CD4-positive, alpha-beta T cell (primary cell): ENCODE measurements around the gene MAP6D1. TPM values are rescaled to one million over a fixed set of nuclear protein-coding genes. Genes with fewer than 3 reads are reported as not detected.

ENCODE experiments used
- ATAC-seq: fragments of 200-7000 bp; cut with Tn5 transposase; one replicate; pipeline ENCODE4 v1.10.0; 2022; ENCODE audit warnings: mild to moderate bottlenecking; ENCODE audit not compliant: poor library complexity
- CTCF ChIA-PET: fragments of 350-600 bp; sonication (Branson Sonifier 250); formaldehyde crosslinking; loops from one replicate; lab custom pipeline; 2021; ENCODE audit warnings: antibody characterized with exemption, inconsistent platforms; lab: Charles Lee
- POLR2A ChIA-PET: fragments of 350-600 bp; sonication (Branson Sonifier 250); formaldehyde crosslinking; loops from one replicate; lab custom pipeline; 2021; ENCODE audit warnings: antibody characterized with exemption, inconsistent platforms; lab: Charles Lee
- DNase-seq, 14 experiments: peaks; one replicate each; pipeline ENCODE4 v3.0.0-alpha.2; 2013 to 2020; ENCODE audit warnings: mixed read lengths in 2 of 14
- H3K27ac ChIP-seq, 2 donors: one replicate each; pipeline versions ENCODE4 v1.5.1 to v1.7.0; 2013; ENCODE audit warnings: low read length in 2 of 2, low read depth in 1 of 2, mild to moderate bottlenecking in 1 of 2
- H3K27me3 ChIP-seq, 2 experiments: 1 replicate in 1 of 2; 2 replicates in 1 of 2; pipeline versions ENCODE4 v1.6.1 to v1.7.0; 2013; ENCODE audit warnings: low read length in 2 of 2, control low read depth in 1 of 2, mild to moderate bottlenecking in 1 of 2, moderate library complexity in 1 of 2; ENCODE audit not compliant: insufficient read depth in 2 of 2, control insufficient read depth in 1 of 2
- H3K36me3 ChIP-seq: one replicate; pipeline ENCODE4 v1.6.1; 2013; ENCODE audit warnings: low read length, control low read depth; ENCODE audit not compliant: insufficient read depth
- H3K4me1 ChIP-seq: one replicate; pipeline ENCODE4 v1.6.1; 2013; ENCODE audit warnings: low read length, control low read depth; ENCODE audit not compliant: insufficient read depth
- H3K4me3 ChIP-seq: one replicate; pipeline ENCODE4 v1.5.1; 2013; ENCODE audit warnings: mild to moderate bottlenecking, low read length, moderate library complexity
- H3K9me3 ChIP-seq, 2 experiments: 1 replicate in 1 of 2; 2 replicates in 1 of 2; pipeline versions ENCODE4 v1.6.1 to v1.7.0; 2013; ENCODE audit warnings: low read length in 2 of 2, mild to moderate bottlenecking in 2 of 2, control low read depth in 1 of 2, moderate library complexity in 1 of 2; ENCODE audit not compliant: control insufficient read depth in 1 of 2, insufficient read depth in 1 of 2
- H3K27ac Mint-ChIP-seq: one replicate; pipeline ENCODE4 v1.8.0; 2020; ENCODE audit warnings: mixed read lengths
- H3K27me3 Mint-ChIP-seq: one replicate; pipeline ENCODE4 v1.8.0; 2021; ENCODE audit warnings: mixed read lengths
- H3K36me3 Mint-ChIP-seq: one replicate; pipeline ENCODE4 v1.8.0; 2021; ENCODE audit warnings: low read depth, mixed read lengths
- H3K4me1 Mint-ChIP-seq: one replicate; pipeline ENCODE4 v1.8.0; 2021; ENCODE audit warnings: low read depth, mixed read lengths
- H3K4me3 Mint-ChIP-seq: one replicate; pipeline ENCODE4 v1.8.0; 2020; ENCODE audit warnings: mild to moderate bottlenecking, mixed read lengths
- H3K9me3 Mint-ChIP-seq: one replicate; pipeline ENCODE4 v1.8.0; 2020; ENCODE audit warnings: mixed read lengths
- intact Hi-C, 2 experiments: fragments of 100-400 bp; cut with DNase I in 1 of 2; cut with micrococcal nuclease in 1 of 2; formaldehyde crosslinking; loops; one replicate each; pipeline versions ENCODE4 v1.15.1 to v1.9.0; 2023 to 2025; cut with DNase I, micrococcal nuclease
- total RNA-seq, 174 experiments: library from RNA in 2 of 174; stranded (reverse) in 2 of 174; gene quantifications; one replicate each; pipeline ENCODE4 v1.2.3 and lab custom pipeline; 2021 to 2026
- TF ChIP-seq, protein P1 (sequence below): fragments of 200-600 bp; IDR thresholded peaks from one replicate; pipeline ENCODE4 v1.8.0; 2022; ENCODE audit warnings: antibody characterized with exemption, mild to moderate bottlenecking

Gene MAP6D1
- total RNA-seq, 2 experiments from 2014 or later: 1.1 to 1.6 TPM

DNA sequence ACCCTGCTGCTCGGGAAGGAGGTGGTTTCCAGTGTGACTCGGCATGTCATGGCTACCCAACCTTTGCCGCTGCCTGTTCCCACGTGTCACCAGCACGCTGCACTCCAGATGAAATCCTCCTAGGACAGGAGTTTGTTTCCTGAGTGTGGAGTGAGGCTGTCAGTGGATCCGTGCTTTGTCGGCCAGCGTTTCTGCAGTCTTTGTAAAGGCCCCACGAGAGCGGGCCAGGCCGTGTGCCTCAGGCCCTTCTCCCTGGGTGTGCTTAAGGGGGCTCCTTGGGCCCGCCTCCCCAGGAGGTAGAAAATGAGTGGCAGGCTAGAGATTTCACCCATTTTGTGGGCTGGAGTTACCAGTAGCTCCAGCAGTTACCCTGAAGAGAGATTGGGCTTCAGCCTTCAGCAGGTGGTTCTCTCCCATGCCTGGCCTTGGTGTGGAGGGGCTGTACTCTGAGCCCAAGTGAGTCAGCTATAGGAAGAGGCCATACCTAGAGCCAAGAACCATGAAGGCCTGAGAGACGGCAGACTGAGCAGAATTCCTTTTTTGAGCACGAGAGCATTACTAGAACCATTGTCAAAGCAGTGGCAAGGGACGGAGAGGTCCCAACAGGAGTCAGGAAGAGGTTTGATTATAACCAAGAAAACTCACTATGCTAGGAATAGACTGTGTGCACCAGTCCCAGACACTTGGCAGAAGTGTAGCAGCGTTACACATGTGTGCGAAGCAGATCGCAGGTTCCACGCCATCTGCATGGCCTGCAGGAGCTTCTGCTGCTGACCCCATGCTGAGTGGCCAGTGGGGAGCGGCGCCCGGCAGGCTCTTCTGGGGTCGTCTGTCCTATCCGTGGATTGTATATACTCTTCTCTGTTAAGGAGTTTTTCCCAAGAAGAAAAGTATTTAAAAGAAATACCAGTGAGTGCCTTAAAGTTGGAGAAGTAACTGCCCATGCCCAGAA, 14.5 kb downstream of the MAP6D1 start:
- no peak overlapping the region for H3K27ac Mint-ChIP-seq
- H3K27ac ChIP-seq: no peak overlapping the region
- DNase-seq: no peak
- ChIA-PET POLR2A (no interaction called here), CTCF (no interaction called here)
- H3K9me3 Mint-ChIP-seq: no peaks in the 10 kb centered on the region
- H3K4me3 ChIP-seq: no peak overlapping the region
- no peaks in the 10 kb centered on the region for H3K27me3 Mint-ChIP-seq
- peaks cover 8% of the 10 kb centered on the region for H3K4me1 ChIP-seq
- no peak for ATAC-seq
- H3K4me1 Mint-ChIP-seq: peaks cover 13% of the 10 kb centered on the region
- intact Hi-C loops: no loop called here
- no peak overlapping the region for H3K4me3 Mint-ChIP-seq
- no peaks in the 10 kb centered on the region for H3K9me3 ChIP-seq
- TF ChIP-seq, protein P1, sequence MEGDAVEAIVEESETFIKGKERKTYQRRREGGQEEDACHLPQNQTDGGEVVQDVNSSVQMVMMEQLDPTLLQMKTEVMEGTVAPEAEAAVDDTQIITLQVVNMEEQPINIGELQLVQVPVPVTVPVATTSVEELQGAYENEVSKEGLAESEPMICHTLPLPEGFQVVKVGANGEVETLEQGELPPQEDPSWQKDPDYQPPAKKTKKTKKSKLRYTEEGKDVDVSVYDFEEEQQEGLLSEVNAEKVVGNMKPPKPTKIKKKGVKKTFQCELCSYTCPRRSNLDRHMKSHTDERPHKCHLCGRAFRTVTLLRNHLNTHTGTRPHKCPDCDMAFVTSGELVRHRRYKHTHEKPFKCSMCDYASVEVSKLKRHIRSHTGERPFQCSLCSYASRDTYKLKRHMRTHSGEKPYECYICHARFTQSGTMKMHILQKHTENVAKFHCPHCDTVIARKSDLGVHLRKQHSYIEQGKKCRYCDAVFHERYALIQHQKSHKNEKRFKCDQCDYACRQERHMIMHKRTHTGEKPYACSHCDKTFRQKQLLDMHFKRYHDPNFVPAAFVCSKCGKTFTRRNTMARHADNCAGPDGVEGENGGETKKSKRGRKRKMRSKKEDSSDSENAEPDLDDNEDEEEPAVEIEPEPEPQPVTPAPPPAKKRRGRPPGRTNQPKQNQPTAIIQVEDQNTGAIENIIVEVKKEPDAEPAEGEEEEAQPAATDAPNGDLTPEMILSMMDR: no peak
- peaks cover 61% of the 10 kb centered on the region for H3K36me3 Mint-ChIP-seq
- H3K27me3 ChIP-seq: no peaks in the 10 kb centered on the region
- peaks cover 56% of the 10 kb centered on the region for H3K36me3 ChIP-seq

- H3K9me3 Mint-ChIP-seq: no peaks in the 10 kb centered on the region
- ChIA-PET CTCF (no interaction called here), POLR2A (no interaction called here)
- H3K36me3 ChIP-seq: peaks cover 60% of the 10 kb centered on the region
- ATAC-seq (no peak), DNase-seq (no peak)
- H3K27ac Mint-ChIP-seq: no peak overlapping the region
- H3K36me3 Mint-ChIP-seq: peaks cover 64% of the 10 kb centered on the region
- no peak overlapping the region for H3K4me3 Mint-ChIP-seq
- H3K4me3 ChIP-seq: no peak overlapping the region
- intact Hi-C loops: no loop called here
- H3K27me3 ChIP-seq: no peaks in the 10 kb centered on the region
- TF ChIP-seq, protein P1: no peak
- no peaks in the 10 kb centered on the region for H3K9me3 ChIP-seq
- peaks cover 2% of the 10 kb centered on the region for H3K4me1 Mint-ChIP-seq
- no peaks in the 10 kb centered on the region for H3K27me3 Mint-ChIP-seq
- H3K27ac ChIP-seq: no peak overlapping the region
- H3K4me1 ChIP-seq: no peaks in the 10 kb centered on the region
Observed at GRCh38 chr3:183809270-183809669, 16.1 kb downstream of the MAP6D1 start.

DNA sequence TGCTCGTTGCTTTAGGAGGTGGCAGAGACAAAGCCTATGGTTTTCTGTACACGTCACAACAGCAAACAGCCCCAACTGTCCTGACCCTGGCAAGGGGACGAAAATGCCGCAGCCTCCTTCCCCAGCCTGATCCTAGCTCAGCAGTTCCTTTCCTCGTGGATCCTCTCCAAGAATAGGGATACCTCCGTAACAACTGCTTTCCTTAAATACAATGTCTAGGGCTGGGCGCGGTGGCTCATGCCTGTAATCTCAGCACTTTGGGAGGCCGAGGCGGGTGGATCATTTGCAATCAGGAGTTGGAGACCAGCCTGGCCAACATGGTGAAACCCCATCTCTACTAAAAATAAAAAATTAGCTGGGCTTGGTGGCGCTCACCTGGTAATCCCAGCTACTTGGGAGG, 17.0 kb downstream of the MAP6D1 start:
- no peak overlapping the region for H3K27ac Mint-ChIP-seq
- POLR2A ChIA-PET: no interaction called here

More for the DNA sequence above, 17.0 kb downstream of the MAP6D1 start:
- Histone ChIP-seq H3K36me3 (peaks cover 68% of the 10 kb centered on the region), H3K9me3 (no peaks in the 10 kb centered on the region), H3K4me1 (no peaks in the 10 kb centered on the region), H3K27me3 (no peaks in the 10 kb centered on the region), H3K4me3 (no peak overlapping the region), H3K27ac (no peak overlapping the region)
- TF ChIP-seq, protein P1: no peak
- Mint-ChIP-seq H3K4me1 (no peaks in the 10 kb centered on the region), H3K9me3 (no peaks in the 10 kb centered on the region), H3K27me3 (no peaks in the 10 kb centered on the region), H3K4me3 (no peak overlapping the region), H3K36me3 (peaks cover 71% of the 10 kb centered on the region)
- CTCF ChIA-PET: no interaction called here
- ATAC-seq (no peak), DNase-seq (no peak)
- intact Hi-C loops: no loop called here
